HEK293 (cell line): ENCODE results near the gene ZBTB14.

ENCODE experiments used
- EGR2 ChIP-seq: fragments of 450-650 bp; formaldehyde crosslinking; IDR thresholded peaks from 2 replicates; pipeline ENCODE4 v1.5.1; 2016; ENCODE audit warnings: low read depth, missing biosample characterization, missing genetic modification characterization
- SETDB1 ChIP-seq: IDR thresholded peaks from one replicate; pipeline ENCODE4 v1.6.1; 2017; ENCODE audit warnings: mild to moderate bottlenecking, low read length, moderate library complexity, mixed read lengths; ENCODE audit not compliant: insufficient read length
- SP7 ChIP-seq: fragments of 450-650 bp; formaldehyde crosslinking; IDR thresholded peaks from 2 replicates; pipeline ENCODE4 v1.5.1; 2016; ENCODE audit warnings: missing biosample characterization, missing genetic modification characterization
- ZBTB17 ChIP-seq: fragments of 450-650 bp; formaldehyde crosslinking; IDR thresholded peaks from 2 replicates; pipeline ENCODE4 v1.5.1; 2016; ENCODE audit warnings: missing biosample characterization, missing genetic modification characterization
- ZFHX2 ChIP-seq: fragments of 450-650 bp; formaldehyde crosslinking; conservative IDR thresholded peaks from 2 replicates; pipeline ENCODE4 v1.5.1; 2016; ENCODE audit warnings: missing biosample characterization, missing genetic modification characterization
- ZNF114 ChIP-seq: fragments of 450-650 bp; formaldehyde crosslinking; IDR thresholded peaks from 2 replicates; pipeline ENCODE4 v1.5.0; 2017; ENCODE audit warnings: missing biosample characterization, missing genetic modification characterization
- ZNF2 ChIP-seq: fragments of 450-650 bp; formaldehyde crosslinking; IDR thresholded peaks from 2 replicates; pipeline ENCODE4 v1.5.1; 2016; ENCODE audit warnings: missing biosample characterization, missing genetic modification characterization
- ZNF202 ChIP-seq: fragments of 450-650 bp; formaldehyde crosslinking; IDR thresholded peaks from 2 replicates; pipeline ENCODE4 v1.5.1; 2016; ENCODE audit warnings: missing biosample characterization, missing genetic modification characterization, borderline replicate concordance
- ZNF221 ChIP-seq: fragments of 450-650 bp; formaldehyde crosslinking; IDR thresholded peaks from 2 replicates; pipeline ENCODE4 v1.5.1; 2017; ENCODE audit warnings: missing biosample characterization, missing genetic modification characterization, borderline replicate concordance
- ZNF223 ChIP-seq: fragments of 450-650 bp; formaldehyde crosslinking; IDR thresholded peaks from 2 replicates; pipeline ENCODE4 v1.5.1; 2016; ENCODE audit warnings: missing biosample characterization, missing genetic modification characterization
- ZNF302 ChIP-seq: fragments of 450-650 bp; formaldehyde crosslinking; IDR thresholded peaks from 2 replicates; pipeline ENCODE4 v1.5.1; 2016; ENCODE audit warnings: missing biosample characterization, missing genetic modification characterization, low read depth
- ZNF311 ChIP-seq: fragments of 450-650 bp; formaldehyde crosslinking; IDR thresholded peaks from 2 replicates; pipeline ENCODE4 v1.5.1; 2017; ENCODE audit warnings: missing biosample characterization, missing genetic modification characterization, borderline replicate concordance
- ZNF335 ChIP-seq: fragments of 450-650 bp; formaldehyde crosslinking; conservative IDR thresholded peaks from 2 replicates; pipeline ENCODE4 v1.5.1; 2016; ENCODE audit warnings: missing biosample characterization, missing genetic modification characterization
- ZNF433 ChIP-seq: fragments of 450-650 bp; formaldehyde crosslinking; IDR thresholded peaks from 2 replicates; pipeline ENCODE4 v1.5.1; 2016; ENCODE audit warnings: missing biosample characterization, missing genetic modification characterization, low read depth
- ZNF530 ChIP-seq: fragments of 450-650 bp; formaldehyde crosslinking; IDR thresholded peaks from 2 replicates; pipeline ENCODE4 v1.5.1; 2016; ENCODE audit warnings: low read depth, missing biosample characterization, missing genetic modification characterization
- ZNF549 ChIP-seq: fragments of 450-650 bp; IDR thresholded peaks from 2 replicates; pipeline ENCODE4 v1.5.1; 2018; ENCODE audit warnings: missing biosample characterization, missing genetic modification characterization, mild to moderate bottlenecking, inconsistent platforms, moderate library complexity
- ZNF600 ChIP-seq: fragments of 450-650 bp; formaldehyde crosslinking; IDR thresholded peaks from 2 replicates; pipeline ENCODE4 v1.5.1; 2016; ENCODE audit warnings: missing biosample characterization, missing genetic modification characterization
- ZNF610 ChIP-seq: fragments of 450-650 bp; formaldehyde crosslinking; IDR thresholded peaks from 2 replicates; pipeline ENCODE4 v1.5.1; 2016; ENCODE audit warnings: missing biosample characterization, missing genetic modification characterization, borderline replicate concordance
- ZNF626 ChIP-seq: fragments of 450-650 bp; sonication (Bioruptor Pico); formaldehyde crosslinking; IDR thresholded peaks from 2 replicates; pipeline ENCODE4 v1.5.1; 2018; ENCODE audit warnings: missing biosample characterization, missing genetic modification characterization, inconsistent platforms
- ZNF677 ChIP-seq: fragments of 450-650 bp; IDR thresholded peaks from 2 replicates; pipeline ENCODE4 v1.5.0; 2018; ENCODE audit warnings: missing biosample characterization, mild to moderate bottlenecking, missing genetic modification characterization, moderate library complexity
- TF ChIP-seq, protein P1 (sequence below): fragments of 450-650 bp; formaldehyde crosslinking; optimal IDR thresholded peaks from 2 replicates; pipeline ENCODE3; 2016; ENCODE audit warnings: missing biosample characterization, mild to moderate bottlenecking, missing genetic modification characterization
- TF ChIP-seq, protein P2 (sequence below): fragments of 450-650 bp; formaldehyde crosslinking; IDR thresholded peaks from 2 replicates; pipeline ENCODE4 v1.5.1; 2016; ENCODE audit warnings: missing biosample characterization, missing genetic modification characterization
- TF ChIP-seq, protein P3 (sequence below): fragments of 450-650 bp; formaldehyde crosslinking; IDR thresholded peaks from 2 replicates; pipeline ENCODE4 v1.5.1; 2016; ENCODE audit warnings: missing biosample characterization, missing genetic modification characterization, borderline replicate concordance
- TF ChIP-seq, protein P4 (sequence below): fragments of 450-650 bp; formaldehyde crosslinking; IDR thresholded peaks from 2 replicates; pipeline ENCODE4 v1.5.1; 2016; ENCODE audit warnings: missing biosample characterization, missing genetic modification characterization
- TF ChIP-seq, protein P5 (sequence below): fragments of 450-650 bp; formaldehyde crosslinking; IDR thresholded peaks from 2 replicates; pipeline ENCODE4 v1.5.1; 2016; ENCODE audit warnings: missing biosample characterization, missing genetic modification characterization, borderline replicate concordance
- TF ChIP-seq, protein P6 (sequence below): fragments of 450-650 bp; formaldehyde crosslinking; IDR thresholded peaks from 2 replicates; pipeline ENCODE4 v1.5.1; 2016; ENCODE audit warnings: missing biosample characterization, missing genetic modification characterization, borderline replicate concordance

ZBTB14 gene

DNA sequence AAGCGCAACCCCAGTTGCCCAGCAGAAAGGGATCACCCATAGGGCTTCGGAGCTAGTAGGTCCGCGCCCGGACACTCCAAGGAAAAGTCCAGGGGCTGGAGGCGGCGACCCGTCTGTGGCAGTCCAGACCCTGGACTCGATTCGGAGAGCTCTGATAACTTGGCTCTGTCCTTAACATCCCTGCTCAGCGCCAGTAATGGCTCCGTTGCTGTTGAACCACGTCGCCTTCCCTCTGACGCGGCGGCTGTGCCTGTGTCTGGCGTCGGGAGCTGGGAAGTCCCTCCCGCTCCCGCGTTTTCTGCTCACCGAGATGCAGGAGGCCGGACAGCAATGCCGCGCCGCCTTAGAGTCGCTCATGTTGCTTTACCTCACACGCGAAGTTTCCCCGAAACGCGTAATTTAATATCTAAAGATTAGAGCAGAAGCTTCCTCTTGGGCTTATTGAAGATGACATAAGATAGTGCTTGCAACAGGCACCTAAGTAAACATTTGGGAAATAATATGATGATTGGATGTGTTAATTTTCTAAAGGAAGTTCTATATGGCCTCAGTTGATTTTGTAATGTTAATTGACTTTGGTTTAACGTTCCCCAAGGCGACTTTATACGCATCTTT, 1.3 kb upstream of the ZBTB14 start (continued):
- TF ChIP-seq ZNF223 (tag by site-specific recombination), result no peak
- TF ChIP-seq ZNF530 (tag by site-specific recombination), result no peak
- TF ChIP-seq ZNF335 (tag by site-specific recombination), result peak; percentile 88
- TF ChIP-seq SETDB1, result no peak
- TF ChIP-seq, protein P1, sequence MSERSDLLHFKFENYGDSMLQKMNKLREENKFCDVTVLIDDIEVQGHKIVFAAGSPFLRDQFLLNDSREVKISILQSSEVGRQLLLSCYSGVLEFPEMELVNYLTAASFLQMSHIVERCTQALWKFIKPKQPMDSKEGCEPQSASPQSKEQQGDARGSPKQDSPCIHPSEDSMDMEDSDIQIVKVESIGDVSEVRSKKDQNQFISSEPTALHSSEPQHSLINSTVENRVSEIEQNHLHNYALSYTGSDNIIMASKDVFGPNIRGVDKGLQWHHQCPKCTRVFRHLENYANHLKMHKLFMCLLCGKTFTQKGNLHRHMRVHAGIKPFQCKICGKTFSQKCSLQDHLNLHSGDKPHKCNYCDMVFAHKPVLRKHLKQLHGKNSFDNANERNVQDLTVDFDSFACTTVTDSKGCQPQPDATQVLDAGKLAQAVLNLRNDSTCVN, result peak; percentile 49
- TF ChIP-seq, protein P2, sequence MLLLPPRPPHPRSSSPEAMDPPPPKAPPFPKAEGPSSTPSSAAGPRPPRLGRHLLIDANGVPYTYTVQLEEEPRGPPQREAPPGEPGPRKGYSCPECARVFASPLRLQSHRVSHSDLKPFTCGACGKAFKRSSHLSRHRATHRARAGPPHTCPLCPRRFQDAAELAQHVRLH (tag by site-specific recombination), result no peak
- no peak for TF ChIP-seq ZFHX2 (tag by site-specific recombination)
- TF ChIP-seq, protein P3, sequence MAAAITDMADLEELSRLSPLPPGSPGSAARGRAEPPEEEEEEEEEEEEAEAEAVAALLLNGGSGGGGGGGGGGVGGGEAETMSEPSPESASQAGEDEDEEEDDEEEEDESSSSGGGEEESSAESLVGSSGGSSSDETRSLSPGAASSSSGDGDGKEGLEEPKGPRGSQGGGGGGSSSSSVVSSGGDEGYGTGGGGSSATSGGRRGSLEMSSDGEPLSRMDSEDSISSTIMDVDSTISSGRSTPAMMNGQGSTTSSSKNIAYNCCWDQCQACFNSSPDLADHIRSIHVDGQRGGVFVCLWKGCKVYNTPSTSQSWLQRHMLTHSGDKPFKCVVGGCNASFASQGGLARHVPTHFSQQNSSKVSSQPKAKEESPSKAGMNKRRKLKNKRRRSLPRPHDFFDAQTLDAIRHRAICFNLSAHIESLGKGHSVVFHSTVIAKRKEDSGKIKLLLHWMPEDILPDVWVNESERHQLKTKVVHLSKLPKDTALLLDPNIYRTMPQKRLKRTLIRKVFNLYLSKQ (tag by site-specific recombination), result no peak
- TF ChIP-seq, protein P4, sequence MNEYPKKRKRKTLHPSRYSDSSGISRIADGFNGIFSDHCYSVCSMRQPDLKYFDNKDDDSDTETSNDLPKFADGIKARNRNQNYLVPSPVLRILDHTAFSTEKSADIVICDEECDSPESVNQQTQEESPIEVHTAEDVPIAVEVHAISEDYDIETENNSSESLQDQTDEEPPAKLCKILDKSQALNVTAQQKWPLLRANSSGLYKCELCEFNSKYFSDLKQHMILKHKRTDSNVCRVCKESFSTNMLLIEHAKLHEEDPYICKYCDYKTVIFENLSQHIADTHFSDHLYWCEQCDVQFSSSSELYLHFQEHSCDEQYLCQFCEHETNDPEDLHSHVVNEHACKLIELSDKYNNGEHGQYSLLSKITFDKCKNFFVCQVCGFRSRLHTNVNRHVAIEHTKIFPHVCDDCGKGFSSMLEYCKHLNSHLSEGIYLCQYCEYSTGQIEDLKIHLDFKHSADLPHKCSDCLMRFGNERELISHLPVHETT (tag by site-specific recombination), result no peak
- TF ChIP-seq SP7, result peak; percentile 38; the same call in 1 of the 2 replicates
- TF ChIP-seq, protein P5, sequence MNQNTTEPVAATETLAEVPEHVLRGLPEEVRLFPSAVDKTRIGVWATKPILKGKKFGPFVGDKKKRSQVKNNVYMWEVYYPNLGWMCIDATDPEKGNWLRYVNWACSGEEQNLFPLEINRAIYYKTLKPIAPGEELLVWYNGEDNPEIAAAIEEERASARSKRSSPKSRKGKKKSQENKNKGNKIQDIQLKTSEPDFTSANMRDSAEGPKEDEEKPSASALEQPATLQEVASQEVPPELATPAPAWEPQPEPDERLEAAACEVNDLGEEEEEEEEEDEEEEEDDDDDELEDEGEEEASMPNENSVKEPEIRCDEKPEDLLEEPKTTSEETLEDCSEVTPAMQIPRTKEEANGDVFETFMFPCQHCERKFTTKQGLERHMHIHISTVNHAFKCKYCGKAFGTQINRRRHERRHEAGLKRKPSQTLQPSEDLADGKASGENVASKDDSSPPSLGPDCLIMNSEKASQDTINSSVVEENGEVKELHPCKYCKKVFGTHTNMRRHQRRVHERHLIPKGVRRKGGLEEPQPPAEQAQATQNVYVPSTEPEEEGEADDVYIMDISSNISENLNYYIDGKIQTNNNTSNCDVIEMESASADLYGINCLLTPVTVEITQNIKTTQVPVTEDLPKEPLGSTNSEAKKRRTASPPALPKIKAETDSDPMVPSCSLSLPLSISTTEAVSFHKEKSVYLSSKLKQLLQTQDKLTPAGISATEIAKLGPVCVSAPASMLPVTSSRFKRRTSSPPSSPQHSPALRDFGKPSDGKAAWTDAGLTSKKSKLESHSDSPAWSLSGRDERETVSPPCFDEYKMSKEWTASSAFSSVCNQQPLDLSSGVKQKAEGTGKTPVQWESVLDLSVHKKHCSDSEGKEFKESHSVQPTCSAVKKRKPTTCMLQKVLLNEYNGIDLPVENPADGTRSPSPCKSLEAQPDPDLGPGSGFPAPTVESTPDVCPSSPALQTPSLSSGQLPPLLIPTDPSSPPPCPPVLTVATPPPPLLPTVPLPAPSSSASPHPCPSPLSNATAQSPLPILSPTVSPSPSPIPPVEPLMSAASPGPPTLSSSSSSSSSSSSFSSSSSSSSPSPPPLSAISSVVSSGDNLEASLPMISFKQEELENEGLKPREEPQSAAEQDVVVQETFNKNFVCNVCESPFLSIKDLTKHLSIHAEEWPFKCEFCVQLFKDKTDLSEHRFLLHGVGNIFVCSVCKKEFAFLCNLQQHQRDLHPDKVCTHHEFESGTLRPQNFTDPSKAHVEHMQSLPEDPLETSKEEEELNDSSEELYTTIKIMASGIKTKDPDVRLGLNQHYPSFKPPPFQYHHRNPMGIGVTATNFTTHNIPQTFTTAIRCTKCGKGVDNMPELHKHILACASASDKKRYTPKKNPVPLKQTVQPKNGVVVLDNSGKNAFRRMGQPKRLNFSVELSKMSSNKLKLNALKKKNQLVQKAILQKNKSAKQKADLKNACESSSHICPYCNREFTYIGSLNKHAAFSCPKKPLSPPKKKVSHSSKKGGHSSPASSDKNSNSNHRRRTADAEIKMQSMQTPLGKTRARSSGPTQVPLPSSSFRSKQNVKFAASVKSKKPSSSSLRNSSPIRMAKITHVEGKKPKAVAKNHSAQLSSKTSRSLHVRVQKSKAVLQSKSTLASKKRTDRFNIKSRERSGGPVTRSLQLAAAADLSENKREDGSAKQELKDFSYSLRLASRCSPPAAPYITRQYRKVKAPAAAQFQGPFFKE (tag by site-specific recombination), result no peak
- TF ChIP-seq EGR2 (tag by site-specific recombination), result no peak
- TF ChIP-seq ZNF114 (tag by site-specific recombination), result no peak
- TF ChIP-seq ZBTB17 (tag by site-specific recombination), result peak; percentile 65
- TF ChIP-seq ZNF677 (tag by site-specific recombination), result no peak
- TF ChIP-seq ZNF302, result no peak
- no peak for TF ChIP-seq ZNF433 (tag by site-specific recombination)
- TF ChIP-seq ZNF600 (tag by site-specific recombination), result peak; percentile 78
- TF ChIP-seq ZNF549 (tag by site-specific recombination), result no peak
- no peak for TF ChIP-seq ZNF311 (tag by site-specific recombination)
- TF ChIP-seq, protein P6, sequence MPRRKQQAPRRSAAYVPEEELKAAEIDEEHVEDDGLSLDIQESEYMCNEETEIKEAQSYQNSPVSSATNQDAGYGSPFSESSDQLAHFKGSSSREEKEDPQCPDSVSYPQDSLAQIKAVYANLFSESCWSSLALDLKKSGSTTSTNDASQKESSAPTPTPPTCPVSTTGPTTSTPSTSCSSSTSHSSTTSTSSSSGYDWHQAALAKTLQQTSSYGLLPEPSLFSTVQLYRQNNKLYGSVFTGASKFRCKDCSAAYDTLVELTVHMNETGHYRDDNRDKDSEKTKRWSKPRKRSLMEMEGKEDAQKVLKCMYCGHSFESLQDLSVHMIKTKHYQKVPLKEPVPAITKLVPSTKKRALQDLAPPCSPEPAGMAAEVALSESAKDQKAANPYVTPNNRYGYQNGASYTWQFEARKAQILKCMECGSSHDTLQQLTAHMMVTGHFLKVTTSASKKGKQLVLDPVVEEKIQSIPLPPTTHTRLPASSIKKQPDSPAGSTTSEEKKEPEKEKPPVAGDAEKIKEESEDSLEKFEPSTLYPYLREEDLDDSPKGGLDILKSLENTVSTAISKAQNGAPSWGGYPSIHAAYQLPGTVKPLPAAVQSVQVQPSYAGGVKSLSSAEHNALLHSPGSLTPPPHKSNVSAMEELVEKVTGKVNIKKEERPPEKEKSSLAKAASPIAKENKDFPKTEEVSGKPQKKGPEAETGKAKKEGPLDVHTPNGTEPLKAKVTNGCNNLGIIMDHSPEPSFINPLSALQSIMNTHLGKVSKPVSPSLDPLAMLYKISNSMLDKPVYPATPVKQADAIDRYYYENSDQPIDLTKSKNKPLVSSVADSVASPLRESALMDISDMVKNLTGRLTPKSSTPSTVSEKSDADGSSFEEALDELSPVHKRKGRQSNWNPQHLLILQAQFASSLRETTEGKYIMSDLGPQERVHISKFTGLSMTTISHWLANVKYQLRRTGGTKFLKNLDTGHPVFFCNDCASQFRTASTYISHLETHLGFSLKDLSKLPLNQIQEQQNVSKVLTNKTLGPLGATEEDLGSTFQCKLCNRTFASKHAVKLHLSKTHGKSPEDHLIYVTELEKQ (tag by site-specific recombination), result no peak
- no peak for TF ChIP-seq ZNF202 (tag by site-specific recombination)
- no peak for TF ChIP-seq ZNF610 (tag by site-specific recombination)
- TF ChIP-seq ZNF626 (tag by site-specific recombination), result no peak
- TF ChIP-seq ZNF221 (tag by site-specific recombination), result no peak
- no peak for TF ChIP-seq ZNF2 (tag by site-specific recombination)
